SK-N-MC (cell line): ENCODE results near the gene CAMTA1.

Experiments used
- DNase-seq: peaks from one replicate; pipeline ENCODE4 v3.0.0-alpha.2; 2011; ENCODE audit warnings: low read depth, low spot score
- H3K27ac ChIP-seq: fragments of 200-600 bp; sonication (generic); 2 replicates; pipeline ENCODE4 v1.5.1; 2016; ENCODE audit warnings: mixed run types
- H3K36me3 ChIP-seq: fragments of 200-600 bp; sonication (generic); 2 replicates; pipeline ENCODE4 v1.6.1; 2017; ENCODE audit warnings: antibody characterized with exemption, low read length, mixed read lengths; ENCODE audit not compliant: insufficient read depth
- H3K4me3 ChIP-seq: fragments of 200-600 bp; sonication (generic); 2 replicates; pipeline ENCODE4 v1.5.1; 2016
- H3K9ac ChIP-seq: fragments of 200-600 bp; sonication (generic); 2 replicates; pipeline ENCODE4 v1.8.0; 2017; ENCODE audit warnings: mixed run types, mixed read lengths; ENCODE audit not compliant: insufficient read length
- H3K9me3 ChIP-seq: fragments of 200-600 bp; sonication (generic); 2 replicates; pipeline ENCODE4 v1.6.1; 2017; ENCODE audit warnings: low read depth, mild to moderate bottlenecking, antibody characterized with exemption, low read length, moderate library complexity, mixed read lengths
- EZH2 ChIP-seq: fragments of 200-600 bp; sonication (generic); IDR thresholded peaks from one replicate; pipeline ENCODE4 v1.6.1; 2017; ENCODE audit warnings: antibody characterized with exemption
- FOXP2 ChIP-seq: optimal IDR thresholded peaks from 2 replicates; pipeline ENCODE3; 2011; ENCODE audit warnings: mild to moderate bottlenecking, moderate library complexity; ENCODE audit not compliant: insufficient read depth; ENCODE audit errors: extremely low read length, control extremely low read depth
- POLR2AphosphoS5 ChIP-seq: IDR thresholded peaks from 2 replicates; pipeline ENCODE4 v1.6.1; 2012; ENCODE audit warnings: mild to moderate bottlenecking, low read depth, low read length, borderline replicate concordance

Gene CAMTA1

DNA sequence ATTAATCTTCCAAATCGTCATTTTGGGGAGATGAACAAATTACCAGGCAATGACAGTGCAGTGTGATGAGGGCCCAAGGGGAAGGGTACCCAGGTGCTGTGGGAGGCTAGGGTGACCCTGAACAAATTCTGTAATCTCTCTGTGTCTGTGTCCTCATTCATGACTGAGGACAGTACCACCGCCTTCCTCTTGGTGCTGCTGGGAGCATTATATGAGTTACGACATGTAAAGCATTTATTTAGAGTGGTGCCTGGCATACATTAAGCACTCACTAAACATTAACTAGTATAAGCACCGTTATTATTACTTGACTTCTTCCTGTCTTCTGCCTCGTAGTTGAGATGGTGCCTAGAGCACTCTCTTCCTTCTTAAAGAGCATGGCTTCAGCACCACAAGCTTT, 517.6 kb downstream of the CAMTA1 start:
- Histone ChIP-seq H3K27ac (no peak overlapping the region), H3K9me3 (no peaks in the 10 kb centered on the region), H3K9ac (no peak overlapping the region), H3K36me3 (no peaks in the 10 kb centered on the region), H3K4me3 (peak overlapping the region; percentile 9; the same call in 1 of the 2 replicates)
- TF ChIP-seq EZH2: no peak
- TF ChIP-seq POLR2AphosphoS5: no peak
- TF ChIP-seq FOXP2: no peak
- no peak for DNase-seq

GRCh38 chr1:7303554-7304317, 518.5 kb downstream of the CAMTA1 start:
- no peak overlapping the region; the same call in 1 of the 2 replicates for H3K4me3 ChIP-seq
- DNase-seq: no peak
- H3K27ac ChIP-seq: no peak overlapping the region
- TF ChIP-seq POLR2AphosphoS5 (no peak), EZH2 (no peak), FOXP2 (no peak)
- H3K9me3 ChIP-seq: no peaks in the 10 kb centered on the region
- H3K9ac ChIP-seq: no peak overlapping the region
- H3K36me3 ChIP-seq: no peaks in the 10 kb centered on the region

DNA sequence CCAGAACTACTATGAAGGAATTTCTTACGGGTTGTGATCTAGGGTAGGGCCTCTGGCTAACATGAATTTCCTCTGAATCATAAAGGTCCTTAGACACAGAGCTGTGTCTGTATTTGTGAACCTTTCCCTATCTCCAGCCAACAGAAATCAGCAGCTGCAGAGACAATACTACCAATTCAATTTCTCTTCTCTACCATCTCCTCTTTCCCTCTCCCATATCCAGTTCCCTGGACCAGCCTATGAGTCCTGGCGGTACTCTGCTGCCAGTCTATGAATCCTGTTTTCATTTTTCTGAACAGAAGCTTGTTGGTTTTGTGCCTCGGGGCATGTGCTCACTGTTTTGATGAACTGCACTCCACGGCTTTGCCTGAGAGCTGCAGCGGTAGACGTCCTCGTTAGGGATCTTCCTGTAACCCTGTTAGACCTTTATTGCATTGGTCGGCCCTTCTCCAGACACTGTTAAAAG, 527.9 kb downstream of the CAMTA1 start:
- Histone ChIP-seq H3K4me3 (no peak overlapping the region), H3K27ac (no peak overlapping the region), H3K36me3 (no peaks in the 10 kb centered on the region), H3K9ac (peak overlapping the region; percentile 23), H3K9me3 (no peaks in the 10 kb centered on the region)
- TF ChIP-seq FOXP2 (no peak), POLR2AphosphoS5 (no peak), EZH2 (no peak)
- DNase-seq: no peak

- no peak for DNase-seq
- Histone ChIP-seq H3K9me3 (no peaks in the 10 kb centered on the region), H3K4me3 (no peak overlapping the region), H3K27ac (no peak overlapping the region), H3K36me3 (no peaks in the 10 kb centered on the region), H3K9ac (no peak overlapping the region)
- no peak for TF ChIP-seq EZH2
- no peak for TF ChIP-seq POLR2AphosphoS5
- TF ChIP-seq FOXP2: no peak
Observed at GRCh38 chr1:7313826-7314225, 528.6 kb downstream of the CAMTA1 start.

DNA sequence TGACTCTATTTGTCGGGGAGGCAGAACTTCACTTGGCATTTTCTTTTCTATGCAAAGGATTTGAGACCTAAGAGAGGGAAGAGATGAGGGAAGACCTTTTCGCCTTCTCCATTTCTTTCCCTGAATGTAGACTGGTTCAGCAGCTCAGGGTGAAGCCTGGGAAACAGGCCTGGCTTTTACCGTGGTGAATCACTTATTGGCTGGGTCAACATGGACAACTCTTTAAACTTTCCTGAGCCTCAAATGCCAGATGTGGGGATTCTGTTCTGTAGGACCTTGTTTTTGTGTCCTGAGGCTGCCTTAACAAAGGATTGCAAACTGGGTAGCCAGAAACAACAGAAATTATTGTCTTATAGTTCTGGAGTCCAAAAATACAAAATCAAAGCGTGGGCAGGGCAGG, 530.1 kb downstream of the CAMTA1 start:
- Histone ChIP-seq H3K27ac (no peak overlapping the region), H3K4me3 (no peak overlapping the region), H3K9me3 (no peaks in the 10 kb centered on the region), H3K36me3 (no peaks in the 10 kb centered on the region), H3K9ac (no peak overlapping the region)
- no peak for TF ChIP-seq POLR2AphosphoS5
- no peak for TF ChIP-seq EZH2
- no peak for TF ChIP-seq FOXP2
- DNase-seq: no peak

GRCh38 chr1:7315946-7316345, 530.7 kb downstream of the CAMTA1 start:
- no peak overlapping the region for H3K9ac ChIP-seq
- TF ChIP-seq POLR2AphosphoS5 (no peak), FOXP2 (no peak), EZH2 (no peak)
- DNase-seq: no peak
- no peaks in the 10 kb centered on the region for H3K9me3 ChIP-seq
- H3K27ac ChIP-seq: no peak overlapping the region
- H3K36me3 ChIP-seq: no peaks in the 10 kb centered on the region
- H3K4me3 ChIP-seq: no peak overlapping the region

GRCh38 chr1:7317888-7318287, 532.6 kb downstream of the CAMTA1 start:
- Histone ChIP-seq H3K36me3 (no peaks in the 10 kb centered on the region), H3K4me3 (no peak overlapping the region), H3K27ac (no peak overlapping the region), H3K9me3 (no peaks in the 10 kb centered on the region), H3K9ac (no peak overlapping the region)
- DNase-seq: no peak
- TF ChIP-seq POLR2AphosphoS5: no peak
- TF ChIP-seq FOXP2: no peak
- TF ChIP-seq EZH2: no peak

- Histone ChIP-seq H3K4me3 (no peak overlapping the region), H3K27ac (no peak overlapping the region), H3K9ac (no peak overlapping the region), H3K9me3 (no peaks in the 10 kb centered on the region), H3K36me3 (no peaks in the 10 kb centered on the region)
- no peak for DNase-seq
- no peak for TF ChIP-seq FOXP2
Observed at GRCh38 chr1:7319196-7319595, 533.9 kb downstream of the CAMTA1 start.

DNA sequence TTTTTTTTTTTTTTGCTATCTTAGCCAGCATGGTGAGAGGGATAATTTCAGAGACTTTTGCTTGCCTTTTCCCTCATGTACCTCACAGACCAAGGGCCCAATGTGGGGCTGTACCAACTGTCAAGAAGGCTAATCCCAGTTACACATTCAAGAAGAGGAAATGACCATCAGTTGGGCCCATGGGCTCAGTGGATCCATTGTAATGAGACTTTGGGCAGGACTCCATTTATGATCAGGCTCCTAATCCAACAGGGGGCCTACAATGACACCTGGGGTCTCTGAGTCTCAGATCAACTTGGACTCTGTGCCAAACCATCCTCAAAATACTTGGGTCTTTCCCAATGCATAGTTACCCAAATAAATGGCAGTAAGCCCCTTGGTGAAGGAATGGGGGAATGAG, 535.4 kb downstream of the CAMTA1 start:
- DNase-seq: no peak
- Histone ChIP-seq H3K9me3 (no peaks in the 10 kb centered on the region), H3K9ac (no peak overlapping the region), H3K4me3 (no peak overlapping the region), H3K36me3 (no peaks in the 10 kb centered on the region), H3K27ac (no peak overlapping the region)
- TF ChIP-seq FOXP2 (no peak), POLR2AphosphoS5 (no peak), EZH2 (no peak)
